ENCODE measurements around the gene PRSS16.

The PRSS16 gene

DNA sequence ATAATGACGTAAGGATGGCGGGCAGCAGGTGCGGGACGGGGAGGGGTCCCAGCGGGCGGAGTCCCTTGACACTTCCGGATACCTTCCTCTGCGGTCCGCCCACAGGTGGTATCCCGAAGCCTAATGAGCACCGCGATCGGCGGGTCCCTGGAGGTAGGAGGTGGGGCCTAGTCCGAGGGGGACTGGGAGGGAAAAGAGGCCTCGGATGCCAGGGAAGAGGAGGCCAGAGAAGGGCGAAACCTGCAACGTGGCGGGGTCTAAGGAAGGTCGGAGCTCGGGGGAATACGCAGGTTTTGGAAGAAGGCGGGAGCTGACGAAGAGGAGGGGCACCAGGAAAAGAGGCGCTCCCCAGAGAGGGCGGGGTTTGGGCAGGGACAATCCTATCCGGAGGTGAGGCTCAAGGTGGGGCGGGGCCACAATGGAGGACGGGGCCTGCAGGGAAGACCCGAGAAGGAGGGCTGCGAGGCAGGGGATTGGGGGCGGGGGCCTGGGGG, 3.7 kb downstream of the PRSS16 start:
- Histone ChIP-seq H3K27me3 (ENCODE audit: insufficient read depth, low read depth) (no peaks in the 10 kb centered on the region), H4K20me1 (ENCODE audit: insufficient read depth) (no peaks in the 10 kb centered on the region), H3K4me1 (ENCODE audit: low read depth, poor library complexity, severe bottlenecking) (peaks cover 16% of the 10 kb centered on the region), H3K79me2 (ENCODE audit: insufficient read depth, low read depth) (no peaks in the 10 kb centered on the region), H3K36me3 (ENCODE audit: insufficient read depth) (no peaks in the 10 kb centered on the region), H3K4me3 (IDR thresholded peaks at IDR 0.05; ENCODE audit: insufficient read depth, low read depth, low read length) (no peak overlapping the region), H3K9ac (peak overlapping the region; percentile 71), H3K27ac (peak overlapping the region; percentile 77), H2AFZ (ENCODE audit: low read depth) (peak overlapping the region; percentile 94), H3K4me2 (peak overlapping the region; percentile 69)
- TF ChIP-seq, protein P1, sequence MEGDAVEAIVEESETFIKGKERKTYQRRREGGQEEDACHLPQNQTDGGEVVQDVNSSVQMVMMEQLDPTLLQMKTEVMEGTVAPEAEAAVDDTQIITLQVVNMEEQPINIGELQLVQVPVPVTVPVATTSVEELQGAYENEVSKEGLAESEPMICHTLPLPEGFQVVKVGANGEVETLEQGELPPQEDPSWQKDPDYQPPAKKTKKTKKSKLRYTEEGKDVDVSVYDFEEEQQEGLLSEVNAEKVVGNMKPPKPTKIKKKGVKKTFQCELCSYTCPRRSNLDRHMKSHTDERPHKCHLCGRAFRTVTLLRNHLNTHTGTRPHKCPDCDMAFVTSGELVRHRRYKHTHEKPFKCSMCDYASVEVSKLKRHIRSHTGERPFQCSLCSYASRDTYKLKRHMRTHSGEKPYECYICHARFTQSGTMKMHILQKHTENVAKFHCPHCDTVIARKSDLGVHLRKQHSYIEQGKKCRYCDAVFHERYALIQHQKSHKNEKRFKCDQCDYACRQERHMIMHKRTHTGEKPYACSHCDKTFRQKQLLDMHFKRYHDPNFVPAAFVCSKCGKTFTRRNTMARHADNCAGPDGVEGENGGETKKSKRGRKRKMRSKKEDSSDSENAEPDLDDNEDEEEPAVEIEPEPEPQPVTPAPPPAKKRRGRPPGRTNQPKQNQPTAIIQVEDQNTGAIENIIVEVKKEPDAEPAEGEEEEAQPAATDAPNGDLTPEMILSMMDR (conservative IDR thresholded peaks at IDR 0.05; ENCODE audit: low read depth, low read length), result no peak

DNA sequence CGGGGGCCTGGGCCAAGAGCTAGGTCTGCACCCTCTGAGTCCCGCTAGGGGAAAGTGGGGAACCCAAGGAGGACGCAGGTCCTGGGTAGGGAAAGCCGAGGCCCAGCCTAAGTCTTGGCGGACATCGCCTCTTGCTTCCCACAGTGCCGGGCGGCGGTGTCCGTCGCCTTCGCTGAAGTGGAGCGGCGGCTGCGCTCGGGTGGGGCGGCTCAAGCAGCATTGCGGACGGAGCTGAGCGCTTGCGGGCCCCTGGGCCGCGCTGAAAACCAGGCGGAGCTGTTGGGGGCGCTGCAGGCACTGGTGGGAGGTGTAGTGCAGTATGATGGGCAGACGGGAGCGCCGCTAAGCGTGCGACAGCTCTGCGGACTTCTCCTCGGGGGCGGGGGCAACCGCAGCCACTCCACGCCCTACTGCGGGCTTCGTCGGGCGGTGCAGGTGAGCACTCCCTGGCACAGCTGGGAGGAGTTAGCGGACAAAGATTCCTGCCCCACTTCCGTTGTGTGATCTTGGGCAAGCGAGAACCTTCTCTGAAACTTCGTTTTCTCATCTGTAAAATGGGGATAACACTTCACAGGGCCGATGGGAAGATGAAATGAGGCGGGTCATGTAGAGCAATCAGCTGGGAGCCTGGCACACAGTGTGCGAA, 4.2 kb downstream of the PRSS16 start:
- Histone ChIP-seq H3K27ac (peak overlapping the region; percentile 77), H3K4me3 (IDR thresholded peaks at IDR 0.05; ENCODE audit: insufficient read depth, low read depth, low read length) (no peak overlapping the region), H3K36me3 (ENCODE audit: insufficient read depth) (no peaks in the 10 kb centered on the region)

DNA sequence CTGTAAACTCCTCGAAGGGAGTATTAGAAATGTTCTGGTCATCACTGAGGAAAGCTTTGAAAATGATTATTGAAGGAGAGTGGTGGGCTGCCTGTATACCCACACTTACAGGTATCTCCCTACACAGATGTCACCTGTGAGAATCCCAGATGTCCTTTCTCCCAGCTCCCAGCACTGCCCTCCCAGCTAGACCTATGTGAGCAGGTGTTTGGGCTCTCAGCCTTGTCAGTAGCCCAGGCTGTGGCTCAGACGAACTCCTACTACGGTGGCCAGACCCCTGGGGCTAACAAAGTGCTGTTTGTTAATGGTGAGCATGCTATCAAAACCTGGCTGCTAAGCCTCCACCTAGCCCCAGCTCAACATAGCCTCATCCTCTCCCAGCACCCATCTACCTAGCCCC, 7.1 kb downstream of the PRSS16 start:
- H3K9ac ChIP-seq, result no peak overlapping the region
- H3K4me3 ChIP-seq (IDR thresholded peaks at IDR 0.05; ENCODE audit: insufficient read depth, low read depth, low read length), result no peak overlapping the region
- no peaks in the 10 kb centered on the region for H4K20me1 ChIP-seq (ENCODE audit: insufficient read depth)
- peaks cover 16% of the 10 kb centered on the region for H3K4me1 ChIP-seq (ENCODE audit: low read depth, poor library complexity, severe bottlenecking)
- no peaks in the 10 kb centered on the region for H3K27me3 ChIP-seq (ENCODE audit: insufficient read depth, low read depth)
- no peaks in the 10 kb centered on the region for H3K79me2 ChIP-seq (ENCODE audit: insufficient read depth, low read depth)
- TF ChIP-seq, protein P1 (conservative IDR thresholded peaks at IDR 0.05; ENCODE audit: low read depth, low read length), result no peak
- no peak overlapping the region for H3K27ac ChIP-seq
- no peak overlapping the region for H2AFZ ChIP-seq (ENCODE audit: low read depth)
- H3K36me3 ChIP-seq (ENCODE audit: insufficient read depth), result no peaks in the 10 kb centered on the region
- H3K4me2 ChIP-seq, result no peak overlapping the region

More for the DNA sequence above, 4.2 kb downstream of the PRSS16 start:
- Histone ChIP-seq H2AFZ (ENCODE audit: low read depth) (peak overlapping the region; percentile 89), H3K4me2 (peak overlapping the region; percentile 29; the same call in 1 of the 2 replicates), H3K79me2 (ENCODE audit: insufficient read depth, low read depth) (no peaks in the 10 kb centered on the region), H3K4me1 (ENCODE audit: low read depth, poor library complexity, severe bottlenecking) (peaks cover 16% of the 10 kb centered on the region), H3K27me3 (ENCODE audit: insufficient read depth, low read depth) (no peaks in the 10 kb centered on the region), H3K9ac (peak overlapping the region; percentile 71; the same call in 1 of the 2 replicates), H4K20me1 (ENCODE audit: insufficient read depth) (no peaks in the 10 kb centered on the region)
- TF ChIP-seq, protein P1 (conservative IDR thresholded peaks at IDR 0.05; ENCODE audit: low read depth, low read length), result peak; percentile 72

DNA sequence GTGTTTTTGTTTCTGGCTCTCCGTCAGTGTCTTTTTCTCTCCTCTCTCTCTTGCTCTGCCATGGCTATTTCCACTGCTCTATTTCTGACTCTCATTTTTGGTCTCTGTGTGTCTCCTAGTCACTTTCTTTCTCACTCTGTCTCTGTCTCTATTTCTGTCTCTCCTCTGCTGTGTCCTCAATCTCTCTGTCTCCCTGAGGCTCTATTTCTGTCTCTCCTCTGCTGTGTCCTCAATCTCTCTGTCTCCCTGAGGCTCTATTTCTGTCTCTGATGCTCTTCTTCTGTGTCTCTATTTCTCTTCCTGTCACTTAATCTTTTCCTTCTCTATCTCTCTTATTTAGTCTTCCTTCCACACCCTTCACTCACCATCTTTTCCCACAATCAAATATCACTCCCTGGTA, 8.4 kb downstream of the PRSS16 start:
- Histone ChIP-seq H3K36me3 (ENCODE audit: insufficient read depth) (no peaks in the 10 kb centered on the region), H4K20me1 (ENCODE audit: insufficient read depth) (no peaks in the 10 kb centered on the region), H3K79me2 (ENCODE audit: insufficient read depth, low read depth) (no peaks in the 10 kb centered on the region), H3K4me3 (IDR thresholded peaks at IDR 0.05; ENCODE audit: insufficient read depth, low read depth, low read length) (no peak overlapping the region), H3K27me3 (ENCODE audit: insufficient read depth, low read depth) (no peaks in the 10 kb centered on the region), H3K27ac (no peak overlapping the region), H2AFZ (ENCODE audit: low read depth) (no peak overlapping the region), H3K9ac (no peak overlapping the region), H3K4me1 (ENCODE audit: low read depth, poor library complexity, severe bottlenecking) (peaks cover 7% of the 10 kb centered on the region), H3K4me2 (no peak overlapping the region)
- TF ChIP-seq, protein P1 (conservative IDR thresholded peaks at IDR 0.05; ENCODE audit: low read depth, low read length), result no peak
